H7 (cell line): ENCODE results near the gene ZNF365. TPM values are rescaled to one million over a fixed set of nuclear protein-coding genes. Genes with fewer than 3 reads are reported as not detected.

ENCODE experiments used
- DNase-seq: peaks from one replicate; pipeline ENCODE4 v3.0.0; 2012
- H3K27me3 ChIP-seq: 2 replicates; pipeline ENCODE4 v1.6.0; 2011; ENCODE audit warnings: mild to moderate bottlenecking, low read length; ENCODE audit not compliant: control insufficient read depth, insufficient read depth
- H3K36me3 ChIP-seq: replicated peaks from 2 replicates; pipeline ENCODE4 v1.5.1; 2011; ENCODE audit warnings: low read length; ENCODE audit not compliant: control insufficient read depth, insufficient read depth
- H3K4me3 ChIP-seq: 2 replicates; pipeline ENCODE4 v1.5.1; 2011; ENCODE audit warnings: low read depth, mild to moderate bottlenecking, control low read depth, low read length, moderate library complexity; ENCODE audit not compliant: insufficient read depth
- total RNA-seq: library from RNA; depleted of rRNA; stranded (reverse); fragments of >200 nt; shearing (Covaris generic); gene quantifications from 2 replicates; pipeline ENCODE4 v1.2.3, GENCODE V29; 2014; rRNA removed

ZNF365 gene
- total RNA-seq = not detected in 2 replicates

GRCh38 chr10:62373995-62374861 is at the start of gene ZNF365:
TSS of gene ZNF365 (plus strand) at chr10:62374369. CDS start at chr10:62376194, 1,825 bp downstream.
- Histone ChIP-seq H3K27me3 (peaks cover 20% of the 10 kb centered on the region), H3K36me3 (no peaks in the 10 kb centered on the region), H3K4me3 (peak within 1 kb of the TSS; percentile 43)
- peak; percentile 74 for DNase-seq

GRCh38 chr10:62326176-62326575 is 48.0 kb upstream of the ZNF365 start:
- DNase-seq = no peak
- no peak overlapping the region for H3K4me3 ChIP-seq
- no peaks in the 10 kb centered on the region for H3K36me3 ChIP-seq
- H3K27me3 ChIP-seq = no peaks in the 10 kb centered on the region

GRCh38 chr10:62327885-62328284 is 46.3 kb upstream of the ZNF365 start:
- no peak for DNase-seq
- Histone ChIP-seq H3K27me3 (no peaks in the 10 kb centered on the region), H3K36me3 (no peaks in the 10 kb centered on the region), H3K4me3 (no peak overlapping the region)

- DNase-seq = no peak
- Histone ChIP-seq H3K4me3 (no peak overlapping the region), H3K27me3 (no peaks in the 10 kb centered on the region), H3K36me3 (no peaks in the 10 kb centered on the region)
Observed at GRCh38 chr10:62330213-62330612, 44.0 kb upstream of the ZNF365 start.

GRCh38 chr10:62332406-62332805 is 41.8 kb upstream of the ZNF365 start:
- Histone ChIP-seq H3K27me3 (no peaks in the 10 kb centered on the region), H3K4me3 (no peak overlapping the region), H3K36me3 (no peaks in the 10 kb centered on the region)
- DNase-seq = no peak

- no peak overlapping the region for H3K4me3 ChIP-seq
- no peaks in the 10 kb centered on the region for H3K27me3 ChIP-seq
- no peak for DNase-seq
- no peaks in the 10 kb centered on the region for H3K36me3 ChIP-seq
Observed at GRCh38 chr10:62333135-62333889, 40.9 kb upstream of the ZNF365 start.

GRCh38 chr10:62333988-62334682 is 40.0 kb upstream of the ZNF365 start:
- DNase-seq = no peak
- Histone ChIP-seq H3K27me3 (no peaks in the 10 kb centered on the region), H3K36me3 (no peaks in the 10 kb centered on the region), H3K4me3 (no peak overlapping the region)

- no peaks in the 10 kb centered on the region for H3K36me3 ChIP-seq
- H3K27me3 ChIP-seq = no peaks in the 10 kb centered on the region
- no peak for DNase-seq
- no peak overlapping the region for H3K4me3 ChIP-seq
Observed at GRCh38 chr10:62335326-62335725, 38.8 kb upstream of the ZNF365 start.

GRCh38 chr10:62336404-62336803 is 37.8 kb upstream of the ZNF365 start:
- H3K36me3 ChIP-seq = no peaks in the 10 kb centered on the region
- DNase-seq = no peak
- H3K27me3 ChIP-seq = no peaks in the 10 kb centered on the region
- H3K4me3 ChIP-seq = no peak overlapping the region

GRCh38 chr10:62341419-62341818 is 32.8 kb upstream of the ZNF365 start:
- H3K27me3 ChIP-seq = no peaks in the 10 kb centered on the region
- no peak overlapping the region for H3K4me3 ChIP-seq
- DNase-seq = no peak
- H3K36me3 ChIP-seq = no peaks in the 10 kb centered on the region

GRCh38 chr10:62343000-62343399 is 31.2 kb upstream of the ZNF365 start:
- H3K4me3 ChIP-seq = no peak overlapping the region
- H3K27me3 ChIP-seq = no peaks in the 10 kb centered on the region
- DNase-seq = no peak
- no peaks in the 10 kb centered on the region for H3K36me3 ChIP-seq

- no peaks in the 10 kb centered on the region for H3K36me3 ChIP-seq
- no peaks in the 10 kb centered on the region for H3K27me3 ChIP-seq
- DNase-seq = no peak
- no peak overlapping the region for H3K4me3 ChIP-seq
Observed at GRCh38 chr10:62348029-62348428, 26.1 kb upstream of the ZNF365 start.

GRCh38 chr10:62352356-62352970 is 21.7 kb upstream of the ZNF365 start:
- no peaks in the 10 kb centered on the region for H3K36me3 ChIP-seq
- H3K27me3 ChIP-seq = no peaks in the 10 kb centered on the region
- H3K4me3 ChIP-seq = no peak overlapping the region
- no peak for DNase-seq

GRCh38 chr10:62354916-62355315 is 19.3 kb upstream of the ZNF365 start:
- Histone ChIP-seq H3K4me3 (no peak overlapping the region), H3K36me3 (no peaks in the 10 kb centered on the region), H3K27me3 (no peaks in the 10 kb centered on the region)
- DNase-seq = no peak
